HepG2 (cell line): Measurements from ENCODE around the gene GNRH2. TPM values are rescaled to one million over a fixed set of nuclear protein-coding genes. Genes with fewer than 3 reads are reported as not detected.
A peak's percentile ranks its signal among the peaks of the same experiment; 100 is the strongest.

ENCODE experiments used
- AKAP8 ChIP-seq: sonication (generic); formaldehyde crosslinking; IDR thresholded peaks from 2 replicates; pipeline ENCODE4 v1.5.1; 2020; ENCODE audit warnings: mild to moderate bottlenecking, missing genetic modification reagents
- BCL3 ChIP-seq: sonication (generic); formaldehyde crosslinking; IDR thresholded peaks from 2 replicates; pipeline ENCODE4 v1.5.1; 2020; ENCODE audit warnings: mild to moderate bottlenecking, missing genetic modification reagents, moderate library complexity
- GTF3A ChIP-seq: sonication (generic); formaldehyde crosslinking; conservative IDR thresholded peaks from 2 replicates; pipeline ENCODE4 v1.4.0; 2020; ENCODE audit warnings: mild to moderate bottlenecking, missing genetic modification reagents
- KAT8 ChIP-seq: IDR thresholded peaks from 2 replicates; pipeline ENCODE4 v1.6.1; 2016; ENCODE audit warnings: missing genetic modification reagents, missing compliant biosample characterization
- REST ChIP-seq, 2 experiments: IDR thresholded peaks; 2 replicates each; pipeline ENCODE4 v1.6.1; 2011 to 2012; ENCODE audit warnings: low read length in 2 of 2, borderline replicate concordance in 1 of 2, low read depth in 1 of 2, mild to moderate bottlenecking in 1 of 2, moderate library complexity in 1 of 2
- SMYD3 ChIP-seq: sonication (generic); formaldehyde crosslinking; IDR thresholded peaks from 2 replicates; pipeline ENCODE4 v1.8.1; 2023; ENCODE audit warnings: mild to moderate bottlenecking, missing genetic modification reagents
- SP1 ChIP-seq, 2 experiments: fragments of 450-650 bp in 1 of 2; sonication (generic) in 1 of 2; formaldehyde crosslinking in 1 of 2; IDR thresholded peaks; 2 replicates each; pipeline versions ENCODE4 v1.4.0 to v1.6.1; 2016 to 2020; ENCODE audit warnings: missing genetic modification reagents in 1 of 2
- TBX2 ChIP-seq: sonication (generic); formaldehyde crosslinking; IDR thresholded peaks from 2 replicates; pipeline ENCODE4 v1.5.0; 2020; ENCODE audit warnings: missing genetic modification reagents, mild to moderate bottlenecking, borderline replicate concordance
- TBX3 ChIP-seq: fragments of 450-650 bp; IDR thresholded peaks from 2 replicates; pipeline ENCODE4 v1.6.1; 2017; ENCODE audit warnings: antibody characterized with exemption, mild to moderate bottlenecking, inconsistent platforms, borderline replicate concordance
- ZBTB33 ChIP-seq: sonication (generic); formaldehyde crosslinking; IDR thresholded peaks from 2 replicates; pipeline ENCODE4 v1.4.0; 2020; ENCODE audit warnings: missing genetic modification reagents
- ZNF160 ChIP-seq: sonication (generic); formaldehyde crosslinking; IDR thresholded peaks from 2 replicates; pipeline ENCODE4 v1.8.0; 2022; ENCODE audit warnings: mild to moderate bottlenecking, inconsistent platforms, missing genetic modification reagents
- ZNF281 ChIP-seq: sonication (generic); formaldehyde crosslinking; IDR thresholded peaks from 2 replicates; pipeline ENCODE4 v1.4.0; 2020; ENCODE audit warnings: missing genetic modification reagents, borderline replicate concordance
- ZNF331 ChIP-seq: sonication (generic); formaldehyde crosslinking; IDR thresholded peaks from 2 replicates; pipeline ENCODE4 v1.4.0; 2020; ENCODE audit warnings: missing genetic modification reagents
- ZNF468 ChIP-seq: sonication (generic); formaldehyde crosslinking; IDR thresholded peaks from 2 replicates; pipeline ENCODE4 v1.8.0; 2022; ENCODE audit warnings: mild to moderate bottlenecking, moderate library complexity, missing genetic modification reagents
- ZNF782 ChIP-seq: sonication (generic); formaldehyde crosslinking; IDR thresholded peaks from 2 replicates; pipeline ENCODE4 v1.4.0; 2020; ENCODE audit warnings: missing genetic modification reagents, mild to moderate bottlenecking, borderline replicate concordance
- polyA plus RNA-seq, 8 experiments: library from polyadenylated mRNA; depleted of rRNA in 3 of 8; stranded (reverse) in 7 of 8; unstranded in 1 of 8; fragments of >200 nt; fragmentation: Illumina TruSeq in 4 of 8; extraction: Trizol in 4 of 8; gene quantifications; 2 replicates each; pipeline versions ENCODE4 v1.2.1 to v1.2.3, GENCODE V29; 2011 to 2016; ENCODE audit warnings: low read depth in 4 of 8, missing spikeins in 1 of 8, mixed read lengths in 1 of 8; ENCODE audit not compliant: insufficient read depth in 1 of 8
- total RNA-seq, 5 experiments: library from RNA; depleted of rRNA; stranded (reverse); fragments of >200 nt; fragmentation: Illumina TruSeq; extraction: Trizol; gene quantifications; 2 replicates each; pipeline ENCODE4 v1.2.3, GENCODE V29; 2016; ENCODE audit warnings: low read depth in 1 of 5
- TF ChIP-seq, protein P1 (sequence below): sonication (generic); formaldehyde crosslinking; IDR thresholded peaks from 2 replicates; pipeline ENCODE4 v1.4.0; 2020; ENCODE audit warnings: mild to moderate bottlenecking, low read depth, missing genetic modification reagents

The GNRH2 gene
- total and polyA plus RNA-seq, 2 of the 13 experiments (the other 11 are each of a cell fraction or from before 2014, with no cell fraction given) = 0.28 TPM; not detected in 1

DNA sequence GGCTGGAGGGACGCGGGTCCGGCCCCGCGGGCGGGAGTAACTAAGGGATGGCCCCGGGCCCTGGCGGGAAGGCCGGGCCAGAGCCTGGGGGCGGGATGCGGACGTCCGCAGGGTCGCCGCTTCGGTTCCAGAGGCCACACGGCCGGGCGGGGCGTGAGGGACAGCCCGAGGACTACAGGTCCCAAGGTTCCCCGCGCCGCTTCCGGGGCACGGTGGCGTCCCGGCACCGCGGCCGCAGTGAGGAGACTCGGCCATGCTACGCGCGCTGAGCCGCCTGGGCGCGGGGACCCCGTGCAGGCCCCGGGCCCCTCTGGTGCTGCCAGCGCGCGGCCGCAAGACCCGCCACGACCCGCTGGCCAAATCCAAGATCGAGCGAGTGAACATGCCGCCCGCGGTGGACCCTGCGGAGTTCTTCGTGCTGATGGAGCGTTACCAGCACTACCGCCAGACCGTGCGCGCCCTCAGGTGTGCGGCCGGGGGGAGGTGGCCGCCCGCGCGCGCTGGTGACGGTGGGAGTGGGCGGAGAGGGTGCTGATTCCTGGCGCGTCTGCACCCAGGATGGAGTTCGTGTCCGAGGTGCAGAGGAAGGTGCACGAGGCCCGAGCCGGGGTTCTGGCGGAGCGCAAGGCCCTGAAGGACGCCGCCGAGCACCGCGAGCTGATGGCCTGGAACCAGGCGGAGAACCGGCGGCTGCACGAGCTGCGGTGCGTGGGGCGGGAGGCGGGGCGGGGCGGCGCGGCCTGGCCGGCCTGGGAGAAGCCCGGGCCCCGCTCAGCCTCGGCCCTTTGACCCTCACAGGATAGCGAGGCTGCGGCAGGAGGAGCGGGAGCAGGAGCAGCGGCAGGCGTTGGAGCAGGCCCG lies 2.6 kb downstream of the GNRH2 start, which contains the start of gene MRPS26 (continued):
- TF ChIP-seq REST (IDR thresholded peaks at IDR 0.05; ENCODE audit: borderline replicate concordance in 1 of 2, low read depth in 1 of 2, low read length in 2 of 2) (peak in 1 of 2 experiments; percentile 75; a peak in 2 of 4 replicates), ZBTB33 (no peak), KAT8 (CRISPR knock-in tag) (peak; percentile 89), TBX2 (peak; percentile 96), ZNF331 (peak; percentile 91), ZNF281 (CRISPR knock-in tag) (peak; percentile 46), ZNF468 (peak; percentile 99), SP1 (IDR thresholded peaks at IDR 0.05) (no peak), SP1 (CRISPR knock-in tag; IDR thresholded peaks at IDR 0.05) (peak; percentile 52; the same call in 1 of the 2 replicates), BCL3 (CRISPR knock-in tag) (peak; percentile 94; the same call in 1 of the 2 replicates), GTF3A (CRISPR knock-in tag) (peak; percentile 65; the same call in 1 of the 2 replicates), AKAP8 (CRISPR knock-in tag) (peak; percentile 83), TBX3 (0 out of 2 replicates have a peak, but pooled peaks have one; percentile 47), ZNF782 (CRISPR knock-in tag) (no peak; the same call in none of the 2 replicates), ZNF160 (CRISPR knock-in tag) (peak; percentile 83), SMYD3 (CRISPR knock-in tag) (0 out of 2 replicates have a peak, but pooled peaks have one; percentile 75)
- TF ChIP-seq, protein P1, sequence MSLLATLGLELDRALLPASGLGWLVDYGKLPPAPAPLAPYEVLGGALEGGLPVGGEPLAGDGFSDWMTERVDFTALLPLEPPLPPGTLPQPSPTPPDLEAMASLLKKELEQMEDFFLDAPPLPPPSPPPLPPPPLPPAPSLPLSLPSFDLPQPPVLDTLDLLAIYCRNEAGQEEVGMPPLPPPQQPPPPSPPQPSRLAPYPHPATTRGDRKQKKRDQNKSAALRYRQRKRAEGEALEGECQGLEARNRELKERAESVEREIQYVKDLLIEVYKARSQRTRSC (CRISPR knock-in tag) = peak; percentile 47; the same call in 1 of the 2 replicates
